Left ventricle myocardium inferior (tissue), 1 donor: ENCODE data around the gene VASH1. TPM values are rescaled to one million over a fixed set of nuclear protein-coding genes. Genes with fewer than 3 reads are reported as not detected.
A peak's percentile ranks its signal among the peaks of the same experiment; 100 is the strongest.

Experiments
- DNase-seq: peaks from one replicate; pipeline ENCODE4 v3.0.0-alpha.2; 2020
- H3K27ac ChIP-seq: fragments of 200-600 bp; replicated peaks from 2 replicates; pipeline ENCODE4 v1.8.0; 2021
- H3K27me3 ChIP-seq: fragments of 200-600 bp; 2 replicates; pipeline ENCODE4 v1.8.0; 2021; ENCODE audit warnings: low read depth
- H3K36me3 ChIP-seq: fragments of 200-600 bp; 2 replicates; pipeline ENCODE4 v1.8.0; 2021
- H3K4me1 ChIP-seq: fragments of 200-600 bp; 2 replicates; pipeline ENCODE4 v1.8.0; 2021
- H3K4me3 ChIP-seq: fragments of 200-600 bp; 2 replicates; pipeline ENCODE4 v1.8.0; 2021; ENCODE audit warnings: mild to moderate bottlenecking, moderate library complexity
- H3K9me3 ChIP-seq: fragments of 200-600 bp; replicated peaks from 2 replicates; pipeline ENCODE4 v1.8.0; 2021
- intact Hi-C: fragments of 100-400 bp; cut with micrococcal nuclease; formaldehyde crosslinking; loops from one replicate; pipeline ENCODE4 v1.11.0; 2022
- total RNA-seq: library from RNA; stranded (reverse); fragmentation: NEBNext Ultra II Directional; extraction: Animal tissue kit (Norgen Biotek cat#: 25700); gene quantifications from one replicate; pipeline ENCODE4 v1.2.1, GENCODE V29; 2021
- TF ChIP-seq, protein P1 (sequence below): fragments of 200-600 bp; IDR thresholded peaks from 2 replicates; pipeline ENCODE4 v1.8.0; 2021; ENCODE audit warnings: antibody characterized with exemption, mild to moderate bottlenecking, borderline replicate concordance
- donor health status: DM: no; HTN: yes; CAD: no; lungs with severe emphysema.

Gene VASH1
- total RNA-seq, 1 donor from 2014 or later, result 12.4 TPM

DNA sequence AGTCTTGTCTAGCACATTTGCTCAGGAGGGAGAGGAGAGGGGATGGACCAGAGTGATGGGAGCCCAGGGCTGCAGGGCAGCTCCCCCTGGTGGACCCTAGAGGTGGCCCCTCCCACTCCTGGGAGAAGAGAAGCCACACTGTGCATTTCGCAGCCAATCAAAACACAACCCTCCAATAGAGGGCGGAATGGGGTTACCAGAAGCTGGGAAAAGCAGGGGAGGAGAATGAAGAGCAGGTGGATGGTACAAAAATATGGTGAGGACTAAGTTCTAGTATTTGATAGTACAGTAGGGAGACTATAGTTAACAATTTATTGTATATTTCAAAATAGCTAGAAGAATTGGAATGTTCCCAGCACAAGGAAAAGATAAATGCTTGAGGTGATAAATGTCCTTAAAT lies 23.6 kb downstream of the VASH1 start:
- DNase-seq, result peak; percentile 84
- Histone ChIP-seq H3K27ac (peak overlapping the region; percentile 70), H3K36me3 (peaks cover 53% of the 10 kb centered on the region), H3K4me3 (no peak overlapping the region), H3K9me3 (no peaks in the 10 kb centered on the region), H3K4me1 (peaks cover 62% of the 10 kb centered on the region), H3K27me3 (no peaks in the 10 kb centered on the region)
- TF ChIP-seq, protein P1, sequence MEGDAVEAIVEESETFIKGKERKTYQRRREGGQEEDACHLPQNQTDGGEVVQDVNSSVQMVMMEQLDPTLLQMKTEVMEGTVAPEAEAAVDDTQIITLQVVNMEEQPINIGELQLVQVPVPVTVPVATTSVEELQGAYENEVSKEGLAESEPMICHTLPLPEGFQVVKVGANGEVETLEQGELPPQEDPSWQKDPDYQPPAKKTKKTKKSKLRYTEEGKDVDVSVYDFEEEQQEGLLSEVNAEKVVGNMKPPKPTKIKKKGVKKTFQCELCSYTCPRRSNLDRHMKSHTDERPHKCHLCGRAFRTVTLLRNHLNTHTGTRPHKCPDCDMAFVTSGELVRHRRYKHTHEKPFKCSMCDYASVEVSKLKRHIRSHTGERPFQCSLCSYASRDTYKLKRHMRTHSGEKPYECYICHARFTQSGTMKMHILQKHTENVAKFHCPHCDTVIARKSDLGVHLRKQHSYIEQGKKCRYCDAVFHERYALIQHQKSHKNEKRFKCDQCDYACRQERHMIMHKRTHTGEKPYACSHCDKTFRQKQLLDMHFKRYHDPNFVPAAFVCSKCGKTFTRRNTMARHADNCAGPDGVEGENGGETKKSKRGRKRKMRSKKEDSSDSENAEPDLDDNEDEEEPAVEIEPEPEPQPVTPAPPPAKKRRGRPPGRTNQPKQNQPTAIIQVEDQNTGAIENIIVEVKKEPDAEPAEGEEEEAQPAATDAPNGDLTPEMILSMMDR, result peak; percentile 95
- intact Hi-C loops, result loop anchor here (5.0 kb wide), 1 partner anchor 73 kb away; no protein-coding TSS in a partner anchor

DNA sequence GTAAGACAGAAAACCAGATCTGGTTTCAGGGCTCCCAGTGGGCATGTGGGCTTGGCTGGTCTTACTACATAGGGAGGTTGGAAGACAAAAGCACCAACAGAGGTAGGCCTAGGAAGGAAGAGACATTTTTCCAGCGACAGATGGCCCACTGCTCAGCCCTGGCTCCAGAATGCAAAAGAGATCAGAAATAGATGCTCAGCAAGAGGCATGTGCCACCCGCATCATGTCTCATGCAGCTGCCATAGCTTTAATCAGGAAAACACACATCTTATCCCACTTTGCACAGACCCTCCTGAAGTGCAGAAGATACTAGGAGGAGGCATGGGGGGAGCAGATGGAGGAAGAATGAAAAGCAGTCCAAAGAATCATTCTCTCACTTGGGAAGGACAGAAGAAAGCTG lies 25.3 kb downstream of the VASH1 start:
- no peak overlapping the region for H3K4me3 ChIP-seq
- no peak overlapping the region for H3K27ac ChIP-seq
- H3K36me3 ChIP-seq, result peaks cover 70% of the 10 kb centered on the region
- intact Hi-C loops, result no loop called here
- DNase-seq, result no peak
- H3K4me1 ChIP-seq, result peaks cover 45% of the 10 kb centered on the region
- TF ChIP-seq, protein P1, result no peak
- H3K9me3 ChIP-seq, result peaks cover 4% of the 10 kb centered on the region
- H3K27me3 ChIP-seq, result no peaks in the 10 kb centered on the region

DNA sequence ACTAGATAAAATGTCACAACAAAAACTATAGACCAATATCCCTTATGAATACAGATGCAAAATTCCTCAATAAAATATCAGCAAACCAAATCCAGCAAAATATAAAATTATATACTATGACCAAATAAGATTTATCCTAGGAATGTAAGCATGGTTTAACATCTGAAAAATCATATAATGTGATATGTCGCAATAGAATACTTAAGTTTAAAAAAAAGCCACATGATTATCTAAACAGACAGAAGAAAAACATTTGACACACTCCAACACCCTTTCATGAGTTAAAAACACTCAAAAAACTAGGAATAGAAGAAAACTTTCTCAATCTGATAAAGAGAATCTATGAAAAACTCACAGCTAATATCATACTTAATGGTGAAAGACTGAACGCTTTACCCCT lies 31.2 kb downstream of the VASH1 start:
- intact Hi-C loops, result no loop called here
- Histone ChIP-seq H3K27ac (no peak overlapping the region), H3K4me3 (no peak overlapping the region), H3K36me3 (peaks cover 90% of the 10 kb centered on the region), H3K9me3 (peaks cover 11% of the 10 kb centered on the region), H3K4me1 (no peaks in the 10 kb centered on the region), H3K27me3 (no peaks in the 10 kb centered on the region)
- TF ChIP-seq, protein P1, result no peak
- DNase-seq, result no peak

DNA sequence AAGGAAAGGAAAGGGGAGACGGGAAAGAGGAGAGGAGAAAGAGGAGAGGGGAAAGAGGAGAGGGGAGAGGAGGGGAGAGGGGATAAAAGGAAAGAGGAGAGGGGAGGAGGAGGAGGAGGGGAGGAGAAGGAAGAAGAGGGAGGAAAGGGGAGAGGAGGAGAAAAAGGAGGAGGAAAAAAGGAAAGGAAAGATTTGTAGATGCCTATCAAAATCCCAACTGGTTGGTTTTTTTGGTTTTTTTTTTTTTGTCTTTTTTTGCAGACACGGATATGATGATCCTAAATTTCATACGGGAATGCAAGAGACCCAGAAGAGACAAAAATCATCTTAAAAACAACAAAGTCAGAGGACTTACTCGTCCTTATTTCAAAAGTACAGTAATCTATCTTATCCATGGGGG lies 32.1 kb downstream of the VASH1 start:
- no peak overlapping the region for H3K27ac ChIP-seq
- no peaks in the 10 kb centered on the region for H3K4me1 ChIP-seq
- no peaks in the 10 kb centered on the region for H3K27me3 ChIP-seq
- no peak overlapping the region for H3K4me3 ChIP-seq
- TF ChIP-seq, protein P1, result no peak
- intact Hi-C loops, result no loop called here
- peaks cover 11% of the 10 kb centered on the region for H3K9me3 ChIP-seq
- H3K36me3 ChIP-seq, result peaks cover 90% of the 10 kb centered on the region
- DNase-seq, result no peak

DNA sequence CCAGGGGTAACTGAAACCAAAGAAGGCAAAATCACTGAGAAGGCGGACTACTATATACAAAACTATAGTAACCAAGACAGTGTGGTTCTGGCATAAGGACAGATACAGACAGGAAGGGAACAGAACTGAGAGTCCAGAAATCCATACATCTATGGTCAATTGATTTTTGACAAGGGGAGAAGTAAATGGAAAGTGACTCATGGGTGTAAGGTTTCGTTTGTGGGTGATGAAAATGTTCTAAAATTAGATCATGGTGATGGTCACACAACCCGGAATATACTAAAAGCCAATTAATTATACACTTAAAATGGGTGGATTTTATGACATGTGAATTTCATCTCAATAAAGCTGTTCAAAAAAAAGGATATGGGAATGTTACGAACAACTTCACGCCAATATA lies 32.7 kb downstream of the VASH1 start:
- Histone ChIP-seq H3K4me1 (no peaks in the 10 kb centered on the region), H3K27ac (no peak overlapping the region), H3K4me3 (no peak overlapping the region), H3K36me3 (peaks cover 90% of the 10 kb centered on the region), H3K27me3 (no peaks in the 10 kb centered on the region), H3K9me3 (peaks cover 11% of the 10 kb centered on the region)
- intact Hi-C loops, result no loop called here
- TF ChIP-seq, protein P1, result no peak
- no peak for DNase-seq

DNA sequence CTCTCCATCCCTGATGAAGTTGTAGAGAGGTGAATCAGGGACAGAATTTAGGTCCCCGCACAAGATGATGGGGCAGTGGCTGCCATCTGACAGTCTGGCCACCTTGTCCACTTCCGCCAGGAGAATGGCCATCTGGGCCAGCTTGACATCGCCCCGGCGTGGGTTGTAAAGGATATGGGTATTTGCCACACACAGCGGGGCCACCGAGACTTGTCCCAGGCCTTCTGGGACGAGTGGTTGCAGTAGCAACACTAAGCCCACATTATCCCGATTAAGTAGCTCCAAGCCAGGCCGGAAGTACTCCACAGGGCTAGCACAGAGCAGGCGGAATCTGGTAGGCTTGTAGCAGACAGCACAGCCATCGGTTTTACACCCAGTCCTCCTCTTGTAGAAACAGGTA lies 45.2 kb downstream of the VASH1 start:
- Histone ChIP-seq H3K27me3 (no peaks in the 10 kb centered on the region), H3K36me3 (peaks cover 77% of the 10 kb centered on the region), H3K9me3 (no peaks in the 10 kb centered on the region), H3K27ac (no peak overlapping the region), H3K4me1 (peaks cover 36% of the 10 kb centered on the region), H3K4me3 (no peak overlapping the region)
- DNase-seq, result no peak
- TF ChIP-seq, protein P1, result no peak
- intact Hi-C loops, result no loop called here
